Calu3 (cell line): Measurements from ENCODE around the gene CACHD1. TPM values are rescaled to one million over a fixed set of nuclear protein-coding genes. Genes with fewer than 3 reads are reported as not detected.

ENCODE experiments used
- BruUV-seq: library from RNA; stranded (reverse); fragments of 400-500 nt; replicated peaks from 2 replicates; lab custom pipeline; 2021; lab: Mats Ljungman, UMichigan
- CTCF ChIA-PET: fragments of 300-600 bp; sonication (Branson Sonifier 250); formaldehyde crosslinking; loops from one replicate; lab custom pipeline; 2022; ENCODE audit warnings: antibody characterized with exemption; lab: Charles Lee
- DNase-seq: peaks from one replicate; pipeline ENCODE4 v3.0.0; 2022
- H3K27ac Mint-ChIP-seq: one replicate; pipeline ENCODE4 v1.8.0; 2022; ENCODE audit warnings: mixed read lengths; ENCODE audit not compliant: unreplicated experiment
- H3K27me3 Mint-ChIP-seq: one replicate; pipeline ENCODE4 v1.8.0; 2022; ENCODE audit warnings: mixed read lengths; ENCODE audit not compliant: unreplicated experiment
- H3K36me3 Mint-ChIP-seq: one replicate; pipeline ENCODE4 v1.8.0; 2022; ENCODE audit warnings: mild to moderate bottlenecking, moderate library complexity, mixed read lengths; ENCODE audit not compliant: insufficient read depth, unreplicated experiment
- H3K4me1 Mint-ChIP-seq: one replicate; pipeline ENCODE4 v1.8.0; 2022; ENCODE audit warnings: mild to moderate bottlenecking, low read depth, mixed read lengths; ENCODE audit not compliant: unreplicated experiment
- H3K4me3 Mint-ChIP-seq: one replicate; pipeline ENCODE4 v1.8.0; 2022; ENCODE audit warnings: mild to moderate bottlenecking, low read depth, moderate library complexity, mixed read lengths; ENCODE audit not compliant: unreplicated experiment
- H3K9me3 Mint-ChIP-seq: one replicate; pipeline ENCODE4 v1.8.0; 2022; ENCODE audit warnings: low read depth, mixed read lengths; ENCODE audit not compliant: unreplicated experiment
- CTCF ChIP-seq: fragments of 200-600 bp; IDR thresholded peaks from one replicate; pipeline ENCODE4 v1.8.0; 2022; ENCODE audit warnings: antibody characterized with exemption; ENCODE audit not compliant: unreplicated experiment
- intact Hi-C: fragments of 100-400 bp; cut with micrococcal nuclease; formaldehyde crosslinking; loops from one replicate; pipeline ENCODE4 v1.10.0; 2022; ENCODE audit not compliant: unreplicated experiment
- total RNA-seq: library from RNA; stranded (reverse); gene quantifications from 2 replicates; pipeline ENCODE4 v1.2.3, GENCODE V29; 2022

CACHD1 gene
- total RNA-seq, 1 experiment from 2014 or later = 3.5 TPM

- H3K36me3 Mint-ChIP-seq = no peaks in the 10 kb centered on the region
- CTCF ChIA-PET = interaction anchor here (0.6 kb wide), 1 partner anchor 14 kb away, joined by 3 read pairs; no protein-coding TSS in a partner anchor
- H3K27me3 Mint-ChIP-seq = peaks cover 26% of the 10 kb centered on the region
- no peak for TF ChIP-seq CTCF
- H3K27ac Mint-ChIP-seq = no peak overlapping the region
- no peak for DNase-seq
- H3K9me3 Mint-ChIP-seq = no peaks in the 10 kb centered on the region
- BruUV-seq = no TSS peak
- H3K4me3 Mint-ChIP-seq = no peak overlapping the region
- intact Hi-C loops = no loop called here
- no peaks in the 10 kb centered on the region for H3K4me1 Mint-ChIP-seq
Measured at GRCh38 chr1:64453688-64454087, 16.2 kb upstream of the CACHD1 start.

GRCh38 chr1:64458915-64459314, 11.0 kb upstream of the CACHD1 start:
- intact Hi-C loops = no loop called here
- Mint-ChIP-seq H3K27ac (no peak overlapping the region), H3K4me1 (no peaks in the 10 kb centered on the region), H3K4me3 (no peak overlapping the region), H3K36me3 (no peaks in the 10 kb centered on the region), H3K27me3 (peaks cover 9% of the 10 kb centered on the region), H3K9me3 (no peaks in the 10 kb centered on the region)
- DNase-seq = no peak
- no peak for TF ChIP-seq CTCF
- BruUV-seq = no TSS peak
- CTCF ChIA-PET = interaction anchor here (0.6 kb wide), 1 partner anchor 90 kb away, joined by 3 read pairs; no protein-coding TSS in a partner anchor

GRCh38 chr1:64459743-64460142, 10.2 kb upstream of the CACHD1 start:
- no peak for TF ChIP-seq CTCF
- intact Hi-C loops = no loop called here
- no peak for DNase-seq
- CTCF ChIA-PET = no interaction called here
- Mint-ChIP-seq H3K4me1 (no peaks in the 10 kb centered on the region), H3K9me3 (no peaks in the 10 kb centered on the region), H3K4me3 (no peak overlapping the region), H3K36me3 (no peaks in the 10 kb centered on the region), H3K27ac (no peak overlapping the region), H3K27me3 (peaks cover 9% of the 10 kb centered on the region)
- BruUV-seq = no TSS peak

- no peaks in the 10 kb centered on the region for H3K9me3 Mint-ChIP-seq
- DNase-seq = no peak
- peaks cover 34% of the 10 kb centered on the region for H3K27me3 Mint-ChIP-seq
- intact Hi-C loops = no loop called here
- no peak overlapping the region for H3K4me3 Mint-ChIP-seq
- H3K4me1 Mint-ChIP-seq = peaks cover 12% of the 10 kb centered on the region
- peaks cover 18% of the 10 kb centered on the region for H3K36me3 Mint-ChIP-seq
- CTCF ChIA-PET = no interaction called here
- no TSS peak for BruUV-seq
- no peak overlapping the region for H3K27ac Mint-ChIP-seq
- TF ChIP-seq CTCF = no peak
Measured at GRCh38 chr1:64466033-64466432, 3.9 kb upstream of the CACHD1 start.
